Activated naive CD8-positive, alpha-beta T cell (primary cell): ENCODE measurements around the gene FRS3.

Source experiments
- H3K27ac Mint-ChIP-seq: one replicate; pipeline ENCODE4 v1.8.0; 2021; ENCODE audit warnings: mixed read lengths
- H3K27me3 Mint-ChIP-seq: one replicate; pipeline ENCODE4 v1.8.0; 2021; ENCODE audit warnings: mixed read lengths
- H3K36me3 Mint-ChIP-seq: one replicate; pipeline ENCODE4 v1.8.0; 2021; ENCODE audit warnings: mixed read lengths
- H3K4me1 Mint-ChIP-seq: one replicate; pipeline ENCODE4 v1.8.0; 2021; ENCODE audit warnings: low read depth, mixed read lengths
- H3K4me3 Mint-ChIP-seq: one replicate; pipeline ENCODE4 v1.8.0; 2021; ENCODE audit warnings: mild to moderate bottlenecking, mixed read lengths
- H3K9me3 Mint-ChIP-seq: one replicate; pipeline ENCODE4 v1.8.0; 2021; ENCODE audit warnings: low read depth, mixed read lengths

Gene FRS3

DNA sequence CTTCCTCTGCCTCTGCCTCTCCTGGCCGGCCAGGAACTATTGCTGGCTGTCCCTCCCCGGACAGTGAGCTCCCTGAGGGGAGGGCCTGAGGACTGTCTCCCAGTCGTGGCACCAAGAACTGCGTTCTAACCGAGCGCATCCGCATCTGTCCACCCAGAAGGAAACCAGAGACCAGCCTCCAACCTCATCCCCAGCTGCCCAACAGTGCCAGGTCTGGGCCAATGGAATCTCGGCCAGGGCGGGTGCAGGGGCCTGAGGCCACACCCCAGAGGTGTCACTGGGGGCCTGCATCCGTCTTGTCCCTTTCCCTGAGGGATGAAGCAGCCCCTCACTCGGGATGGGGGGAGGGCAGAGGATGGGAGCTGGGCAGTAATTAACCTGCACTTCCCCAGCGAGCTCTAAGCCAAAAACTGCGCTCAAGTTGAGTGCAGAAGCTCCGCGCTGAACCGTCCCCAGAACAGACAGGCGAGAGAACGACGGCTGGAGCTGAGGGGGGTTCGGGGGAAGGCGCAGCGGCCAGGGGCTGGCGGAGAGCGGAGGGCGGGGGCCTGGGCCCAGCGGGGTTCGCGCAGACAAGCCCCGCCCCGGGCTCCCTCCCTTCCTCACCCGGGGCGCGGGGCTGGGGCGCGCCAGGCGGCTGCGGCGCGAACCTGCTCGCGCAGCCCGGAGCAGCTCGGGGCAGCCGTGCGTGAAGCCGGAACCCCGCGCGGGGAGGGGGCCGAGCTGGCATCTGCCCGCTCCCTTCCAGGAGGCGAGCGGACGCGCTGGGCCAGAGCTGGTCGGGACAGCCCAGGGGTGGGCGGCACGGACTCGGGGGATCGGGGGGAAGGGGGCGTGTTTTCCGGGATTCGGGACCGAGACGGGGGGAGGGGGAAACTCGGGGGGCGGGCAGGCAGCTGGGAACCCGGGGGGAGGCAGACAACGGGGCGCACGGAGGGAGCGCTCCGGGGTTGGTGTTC is 45.7 kb downstream of the FRS3 start:
- no peak overlapping the region for H3K27ac Mint-ChIP-seq
- peak overlapping the region; percentile 80 for H3K4me3 Mint-ChIP-seq
- H3K27me3 Mint-ChIP-seq, result no peaks in the 10 kb centered on the region
- no peaks in the 10 kb centered on the region for H3K36me3 Mint-ChIP-seq
- no peaks in the 10 kb centered on the region for H3K9me3 Mint-ChIP-seq
- H3K4me1 Mint-ChIP-seq, result peaks cover 42% of the 10 kb centered on the region

DNA sequence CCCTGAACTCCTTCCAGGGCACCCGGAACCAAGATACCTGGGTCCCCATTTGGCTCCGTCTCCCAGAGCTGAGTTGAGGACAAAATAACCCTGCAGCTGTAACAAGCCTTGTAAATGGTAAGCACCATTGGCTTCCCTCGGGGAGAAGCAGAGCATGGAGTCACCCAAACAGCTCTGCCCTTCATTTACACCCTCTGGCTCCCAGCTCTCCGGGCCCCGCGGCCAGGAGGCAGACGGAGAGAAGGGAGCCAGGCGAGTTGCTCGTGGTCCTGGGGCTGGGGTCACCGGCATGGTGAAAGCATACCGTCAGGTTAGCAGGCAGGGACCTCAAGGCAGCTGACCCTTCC is 46.4 kb downstream of the FRS3 start:
- H3K27me3 Mint-ChIP-seq, result no peaks in the 10 kb centered on the region
- no peaks in the 10 kb centered on the region for H3K9me3 Mint-ChIP-seq
- peak overlapping the region; percentile 80 for H3K4me3 Mint-ChIP-seq
- no peaks in the 10 kb centered on the region for H3K36me3 Mint-ChIP-seq
- H3K27ac Mint-ChIP-seq, result no peak overlapping the region
- peaks cover 44% of the 10 kb centered on the region for H3K4me1 Mint-ChIP-seq

DNA sequence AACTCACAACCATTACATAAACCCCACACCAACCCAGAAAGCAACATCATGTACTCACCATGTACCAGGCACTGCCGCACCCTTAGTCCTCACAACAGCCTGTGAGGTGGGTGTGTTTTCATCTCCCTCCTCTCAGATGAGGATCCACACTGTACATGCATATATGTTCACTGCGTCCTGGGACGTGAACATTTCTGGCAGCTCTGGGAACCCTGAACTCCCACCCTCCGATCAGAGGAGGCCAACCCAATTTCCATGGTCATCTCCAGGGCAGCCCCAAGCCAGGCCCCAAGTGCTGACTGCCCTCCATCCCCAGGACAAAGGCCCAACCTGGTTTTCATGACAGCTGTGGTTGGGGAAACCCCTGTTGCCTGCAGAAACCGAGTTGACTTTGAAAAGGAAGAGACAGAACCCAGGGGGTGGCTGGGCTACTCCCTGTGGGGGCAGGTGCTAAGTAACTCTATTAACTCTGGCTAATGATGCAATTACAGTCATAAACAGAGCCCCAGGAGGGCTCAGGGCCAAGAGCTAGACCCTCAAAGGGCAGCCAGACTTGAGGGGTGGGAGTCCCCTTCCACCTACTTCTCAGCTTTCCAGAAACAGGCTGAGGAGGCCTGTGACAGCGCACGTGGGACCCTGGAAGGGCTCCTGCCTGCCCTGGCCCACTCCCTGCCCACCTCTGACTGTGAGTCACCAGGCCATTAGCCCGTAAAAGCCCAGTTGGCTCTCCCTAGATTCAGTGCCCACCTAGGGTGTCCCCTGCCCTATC is 46.9 kb downstream of the FRS3 start:
- Mint-ChIP-seq H3K27me3 (no peaks in the 10 kb centered on the region), H3K4me1 (peaks cover 44% of the 10 kb centered on the region), H3K9me3 (no peaks in the 10 kb centered on the region), H3K27ac (no peak overlapping the region), H3K4me3 (peak overlapping the region; percentile 80), H3K36me3 (no peaks in the 10 kb centered on the region)

DNA sequence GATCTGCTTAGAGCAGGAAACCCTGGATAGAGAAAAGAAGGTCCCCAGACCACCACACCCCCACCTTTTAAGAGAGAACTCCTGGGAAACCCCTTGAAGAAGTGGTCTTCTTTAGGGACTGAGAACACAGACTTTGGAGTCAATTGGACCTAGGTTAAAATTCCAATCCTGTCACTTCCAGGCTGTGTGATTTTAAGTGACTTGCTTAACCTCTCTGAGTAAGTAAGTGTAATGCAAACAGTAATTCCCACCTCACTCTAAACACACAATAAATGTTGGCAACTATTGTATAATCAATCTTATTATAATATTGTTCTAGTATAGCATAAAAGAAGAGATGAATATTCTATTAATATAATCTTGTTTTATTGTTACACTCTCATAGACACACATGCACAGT is 47.6 kb downstream of the FRS3 start:
- Mint-ChIP-seq H3K4me3 (peak overlapping the region; percentile 80), H3K9me3 (no peaks in the 10 kb centered on the region), H3K36me3 (no peaks in the 10 kb centered on the region), H3K27me3 (no peaks in the 10 kb centered on the region), H3K4me1 (peaks cover 45% of the 10 kb centered on the region), H3K27ac (no peak overlapping the region)

DNA sequence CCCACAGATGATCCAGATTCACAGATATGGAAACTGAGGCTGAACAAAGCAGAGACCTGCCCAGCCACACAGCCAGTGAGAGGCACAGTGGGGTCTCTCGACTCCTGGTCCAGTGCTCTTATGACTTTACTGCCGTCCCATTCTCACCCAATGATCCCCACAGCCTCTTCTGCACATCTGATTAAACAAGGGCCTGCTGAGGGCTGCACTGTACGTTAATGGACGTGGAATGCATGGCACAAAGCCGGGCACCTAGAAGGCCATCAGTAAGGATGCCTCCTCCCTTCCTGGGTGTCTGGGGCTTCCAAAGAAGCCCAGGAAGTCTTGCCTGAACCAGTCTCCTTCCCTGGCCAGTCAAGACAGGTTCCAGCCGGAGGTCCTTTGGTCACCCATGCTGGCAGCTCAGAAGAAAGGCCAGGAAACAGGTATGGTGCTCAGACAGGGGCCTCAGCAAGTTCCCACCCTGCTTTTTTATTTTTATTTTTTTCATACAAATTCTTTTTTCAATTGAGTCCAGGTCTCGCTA is 48.1 kb downstream of the FRS3 start:
- Mint-ChIP-seq H3K4me3 (no peak overlapping the region), H3K9me3 (no peaks in the 10 kb centered on the region), H3K27ac (no peak overlapping the region), H3K4me1 (peaks cover 50% of the 10 kb centered on the region), H3K27me3 (no peaks in the 10 kb centered on the region), H3K36me3 (no peaks in the 10 kb centered on the region)

DNA sequence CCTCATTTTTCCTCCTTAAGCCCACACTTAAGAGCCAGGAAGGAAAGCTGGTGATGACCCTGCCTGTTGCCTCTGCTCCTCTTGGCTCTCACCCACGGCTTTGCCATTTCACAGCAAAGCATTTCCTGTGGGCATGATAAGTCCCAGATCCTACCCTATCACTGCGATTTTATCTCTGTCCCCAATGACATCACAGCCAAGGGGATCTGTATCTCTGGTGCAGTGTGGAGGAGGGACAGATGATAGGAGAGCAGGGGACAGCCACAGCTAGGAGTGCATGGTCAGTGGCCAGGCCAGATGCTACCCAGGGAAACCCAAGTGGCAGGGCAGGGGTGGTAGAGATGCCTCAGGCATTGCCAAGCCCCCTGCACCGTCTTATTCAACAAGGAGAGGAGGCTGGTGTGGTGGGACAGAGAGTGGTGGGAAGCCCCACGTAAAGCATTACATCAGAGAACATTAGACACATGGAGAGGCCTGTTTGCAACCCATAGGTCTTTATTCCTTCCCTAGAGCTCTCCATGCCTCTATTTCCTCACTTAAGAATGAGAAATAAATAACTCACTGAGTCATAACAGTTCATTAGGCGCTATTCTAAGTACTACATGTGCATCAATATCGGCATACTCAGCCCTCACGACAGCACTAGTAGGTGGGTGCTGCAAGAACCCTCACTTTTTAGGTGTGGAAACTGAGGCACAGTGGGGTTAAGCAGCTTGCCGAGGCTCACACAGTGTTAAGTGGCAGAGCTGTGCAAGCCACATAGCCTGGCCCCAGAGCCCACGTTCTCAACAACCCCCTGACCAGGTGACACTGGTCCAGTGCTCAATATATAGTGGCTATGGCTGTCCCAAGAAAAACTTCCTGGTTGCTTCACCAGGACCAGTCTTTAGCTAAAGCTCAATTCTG is 48.9 kb downstream of the FRS3 start:
- Mint-ChIP-seq H3K4me3 (no peak overlapping the region), H3K4me1 (peaks cover 50% of the 10 kb centered on the region), H3K27me3 (no peaks in the 10 kb centered on the region), H3K9me3 (no peaks in the 10 kb centered on the region), H3K27ac (no peak overlapping the region), H3K36me3 (no peaks in the 10 kb centered on the region)

DNA sequence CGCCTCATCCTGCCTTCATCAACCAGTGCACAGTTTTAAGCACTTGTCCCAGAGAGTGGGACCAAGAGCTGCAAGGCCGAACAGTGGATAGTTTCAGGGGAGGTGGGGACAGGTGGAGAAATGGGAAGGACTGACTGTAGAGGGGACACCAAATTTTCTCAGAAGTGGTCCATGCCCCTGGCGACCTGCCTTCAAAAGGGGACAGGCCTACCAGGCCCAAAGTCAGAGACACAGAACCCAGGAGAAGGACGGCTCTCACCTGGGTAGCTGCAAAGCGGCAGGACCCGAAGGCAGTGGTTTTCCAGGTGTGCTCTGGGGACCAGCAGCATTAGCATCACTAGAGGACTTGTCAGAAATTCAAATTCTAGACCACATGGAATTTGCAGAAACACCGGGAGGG is 50.1 kb downstream of the FRS3 start:
- H3K4me1 Mint-ChIP-seq, result peaks cover 48% of the 10 kb centered on the region

DNA sequence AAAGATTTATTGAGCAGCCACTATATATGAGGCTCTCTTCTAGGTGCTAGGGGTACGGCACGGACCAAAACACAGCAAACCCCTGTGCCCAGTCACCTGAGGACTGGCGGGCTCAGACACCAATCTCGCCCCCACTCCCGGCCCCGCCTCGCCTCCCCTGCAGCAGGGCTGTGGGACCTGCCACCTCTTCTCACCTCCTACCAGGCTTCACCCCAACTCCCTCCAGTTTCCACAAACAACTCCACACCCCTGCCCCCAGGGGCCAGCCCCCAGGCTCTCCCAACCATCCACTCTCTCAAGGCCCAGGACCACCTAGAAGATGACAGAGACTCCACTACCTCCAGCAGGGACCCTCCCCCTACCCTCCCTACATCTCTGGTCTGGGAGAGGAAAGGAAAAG is 50.7 kb downstream of the FRS3 start:
- H3K27ac Mint-ChIP-seq, result no peak overlapping the region
- no peak overlapping the region for H3K4me3 Mint-ChIP-seq

More for the DNA sequence above, 50.1 kb downstream of the FRS3 start:
- Mint-ChIP-seq H3K27me3 (no peaks in the 10 kb centered on the region), H3K9me3 (no peaks in the 10 kb centered on the region), H3K4me3 (no peak overlapping the region), H3K36me3 (no peaks in the 10 kb centered on the region), H3K27ac (no peak overlapping the region)

DNA sequence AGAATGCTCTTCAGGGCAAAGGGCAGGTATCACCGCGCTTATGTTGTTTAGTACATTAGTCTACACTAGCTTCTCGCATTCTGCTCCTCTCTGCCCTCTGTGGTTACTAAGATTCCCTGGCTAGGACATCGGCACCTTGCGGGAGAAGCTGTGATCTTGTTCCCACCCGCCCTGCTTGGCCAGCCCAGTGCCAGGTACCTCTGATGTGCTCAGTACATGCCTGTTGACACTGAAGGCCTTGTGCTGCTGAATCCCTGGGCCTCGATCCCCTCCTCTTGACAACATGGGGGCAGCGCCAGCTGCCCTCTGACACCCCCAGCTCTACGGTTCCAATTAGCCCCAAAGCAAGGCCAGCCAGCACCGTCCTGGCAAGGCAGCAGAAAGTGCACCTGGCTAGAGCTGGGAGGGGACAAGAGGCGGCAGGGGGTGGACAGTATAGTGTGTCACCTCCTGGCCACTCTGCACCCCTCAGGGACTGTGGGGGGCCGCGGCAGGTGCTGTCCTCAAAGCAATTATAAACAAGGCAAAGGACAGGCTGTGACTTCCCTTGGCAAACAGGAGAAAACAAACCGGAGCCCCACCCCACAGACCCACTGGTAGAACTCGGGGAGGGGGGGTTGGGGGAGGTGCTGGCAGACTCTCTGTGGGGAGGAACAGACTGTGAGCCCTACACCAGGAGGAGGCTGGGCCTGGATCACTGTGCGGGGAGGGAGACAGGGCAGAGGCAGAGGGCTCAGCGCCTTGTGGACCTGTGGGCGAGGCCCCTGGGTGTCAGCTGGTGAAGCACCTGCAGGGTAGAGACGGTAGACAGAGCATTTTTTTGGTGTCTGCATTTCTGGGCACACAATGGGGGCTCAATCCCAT is 51.4 kb downstream of the FRS3 start:
- Mint-ChIP-seq H3K27ac (no peak overlapping the region), H3K4me3 (no peak overlapping the region), H3K27me3 (no peaks in the 10 kb centered on the region), H3K4me1 (peaks cover 42% of the 10 kb centered on the region), H3K9me3 (no peaks in the 10 kb centered on the region), H3K36me3 (no peaks in the 10 kb centered on the region)

More for the DNA sequence above, 50.7 kb downstream of the FRS3 start:
- H3K4me1 Mint-ChIP-seq, result peaks cover 48% of the 10 kb centered on the region
- no peaks in the 10 kb centered on the region for H3K36me3 Mint-ChIP-seq
- H3K9me3 Mint-ChIP-seq, result no peaks in the 10 kb centered on the region
- no peaks in the 10 kb centered on the region for H3K27me3 Mint-ChIP-seq

DNA sequence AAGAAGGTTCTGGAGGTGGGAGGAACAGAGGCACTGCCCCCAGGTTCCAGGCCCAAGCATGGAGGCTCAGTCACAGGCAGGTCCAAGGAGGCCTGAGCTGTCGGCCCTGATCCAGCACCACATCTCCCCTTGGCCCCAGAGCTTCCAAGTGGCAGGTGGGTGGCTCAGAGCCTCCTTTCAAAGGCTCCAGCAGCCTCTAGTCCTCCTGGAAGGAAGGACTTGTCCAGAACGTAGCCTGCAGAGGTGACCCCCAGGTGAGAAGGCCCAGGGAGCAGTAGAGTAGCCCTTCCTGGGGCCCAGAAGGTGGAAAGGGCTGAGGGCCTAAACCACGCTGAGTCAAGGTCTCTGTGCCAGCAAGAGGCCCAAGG is 52.0 kb downstream of the FRS3 start:
- Mint-ChIP-seq H3K36me3 (no peaks in the 10 kb centered on the region), H3K27me3 (no peaks in the 10 kb centered on the region), H3K4me1 (peaks cover 36% of the 10 kb centered on the region), H3K4me3 (no peak overlapping the region), H3K9me3 (no peaks in the 10 kb centered on the region), H3K27ac (no peak overlapping the region)

DNA sequence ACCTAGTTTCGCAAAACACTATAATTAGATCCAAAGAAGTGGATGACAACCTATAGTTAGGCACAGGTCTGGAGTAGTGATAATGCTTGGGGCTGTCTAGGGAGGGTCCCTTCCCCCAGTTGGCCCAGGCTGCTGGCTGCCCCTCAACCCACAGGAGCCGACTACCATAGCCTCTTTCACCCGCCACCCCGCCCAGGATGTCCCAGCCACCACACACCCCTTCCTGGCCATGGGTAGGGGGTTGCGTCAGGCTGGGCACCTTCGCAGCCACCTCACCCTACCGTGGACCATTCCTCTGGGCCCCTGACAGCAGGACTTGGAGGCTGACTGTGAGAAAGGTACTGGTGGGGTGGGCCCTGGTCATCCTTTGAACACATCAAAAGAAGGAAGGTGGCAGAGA is 52.8 kb downstream of the FRS3 start:
- Mint-ChIP-seq H3K4me3 (no peak overlapping the region), H3K27ac (no peak overlapping the region), H3K9me3 (no peaks in the 10 kb centered on the region), H3K4me1 (peaks cover 30% of the 10 kb centered on the region), H3K27me3 (no peaks in the 10 kb centered on the region), H3K36me3 (no peaks in the 10 kb centered on the region)

DNA sequence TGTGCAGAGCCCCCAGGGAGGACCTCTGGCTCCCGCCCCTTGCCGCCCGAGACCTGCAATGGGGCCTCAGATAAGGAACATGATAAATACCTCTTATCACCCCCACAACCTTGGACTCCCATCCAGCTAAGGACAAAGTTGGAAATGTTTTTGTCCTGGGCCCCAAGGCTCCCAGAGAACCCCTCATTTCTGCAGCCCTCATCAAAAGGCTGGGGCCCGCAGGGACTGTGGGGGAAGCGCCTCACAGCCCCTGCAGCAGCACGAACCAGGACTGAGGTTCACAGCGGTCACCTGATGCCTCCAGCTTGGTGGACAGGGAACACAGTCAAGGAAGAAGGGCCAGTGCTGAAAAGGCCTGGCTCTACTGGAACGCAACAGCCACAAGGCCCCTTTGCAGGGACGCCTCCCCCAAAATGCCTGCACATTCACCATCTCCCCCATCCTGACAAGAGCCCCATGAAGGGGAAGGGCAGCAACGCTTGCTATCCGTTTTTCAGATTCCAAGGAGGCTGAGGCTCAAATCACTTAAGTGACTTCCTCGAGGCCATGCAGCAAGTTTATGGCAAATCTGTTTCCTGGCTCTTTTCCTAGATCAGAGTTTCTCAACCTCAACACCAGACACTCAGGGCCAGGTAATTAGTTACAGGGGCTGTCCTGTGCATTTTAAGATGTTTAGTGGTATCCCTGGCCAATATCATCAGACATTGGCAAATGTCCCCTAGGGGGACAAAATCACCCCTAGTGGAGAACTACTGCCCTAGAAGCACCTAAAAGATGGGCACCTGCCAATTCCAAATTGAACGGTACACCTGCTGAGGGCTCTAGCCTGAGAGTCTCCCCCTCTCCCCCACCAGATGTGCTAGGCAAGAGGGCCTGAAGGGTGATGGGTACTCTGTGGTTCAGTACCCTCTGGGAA is 54.9 kb downstream of the FRS3 start:
- H3K27ac Mint-ChIP-seq, result no peak overlapping the region
- no peaks in the 10 kb centered on the region for H3K27me3 Mint-ChIP-seq
- no peaks in the 10 kb centered on the region for H3K36me3 Mint-ChIP-seq
- H3K4me3 Mint-ChIP-seq, result no peak overlapping the region
- H3K4me1 Mint-ChIP-seq, result peaks cover 14% of the 10 kb centered on the region
- no peaks in the 10 kb centered on the region for H3K9me3 Mint-ChIP-seq

DNA sequence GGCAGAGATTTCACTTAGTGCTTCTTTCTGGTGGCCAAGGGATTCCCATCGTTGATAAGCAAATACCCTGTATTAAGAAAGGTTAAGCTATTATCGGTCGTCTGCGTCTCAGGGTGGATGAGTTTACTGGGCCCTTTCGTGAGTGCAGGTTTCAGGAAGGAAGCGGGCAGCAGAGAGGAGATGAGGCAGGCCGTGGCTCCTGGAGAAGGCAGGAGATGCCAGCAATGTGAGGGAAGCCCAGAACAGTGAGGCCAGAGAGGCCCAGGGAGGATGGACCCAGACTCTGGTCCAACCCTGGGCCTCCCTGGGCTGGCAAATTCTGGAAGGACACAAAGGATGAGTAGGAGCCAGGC is 55.5 kb downstream of the FRS3 start:
- no peaks in the 10 kb centered on the region for H3K36me3 Mint-ChIP-seq

More for the DNA sequence above, 55.5 kb downstream of the FRS3 start:
- H3K9me3 Mint-ChIP-seq, result no peaks in the 10 kb centered on the region
- no peak overlapping the region for H3K4me3 Mint-ChIP-seq
- no peak overlapping the region for H3K27ac Mint-ChIP-seq
- peaks cover 10% of the 10 kb centered on the region for H3K4me1 Mint-ChIP-seq
- H3K27me3 Mint-ChIP-seq, result no peaks in the 10 kb centered on the region
